IPS DF 4.7 (cell line): ENCODE data around the gene SMIM38.

Source experiments
- DNase-seq: peaks from one replicate; pipeline ENCODE4 v3.0.0-alpha.2; 2013; ENCODE audit warnings: low spot score; ENCODE audit errors: extremely low read depth

SMIM38 gene

DNA sequence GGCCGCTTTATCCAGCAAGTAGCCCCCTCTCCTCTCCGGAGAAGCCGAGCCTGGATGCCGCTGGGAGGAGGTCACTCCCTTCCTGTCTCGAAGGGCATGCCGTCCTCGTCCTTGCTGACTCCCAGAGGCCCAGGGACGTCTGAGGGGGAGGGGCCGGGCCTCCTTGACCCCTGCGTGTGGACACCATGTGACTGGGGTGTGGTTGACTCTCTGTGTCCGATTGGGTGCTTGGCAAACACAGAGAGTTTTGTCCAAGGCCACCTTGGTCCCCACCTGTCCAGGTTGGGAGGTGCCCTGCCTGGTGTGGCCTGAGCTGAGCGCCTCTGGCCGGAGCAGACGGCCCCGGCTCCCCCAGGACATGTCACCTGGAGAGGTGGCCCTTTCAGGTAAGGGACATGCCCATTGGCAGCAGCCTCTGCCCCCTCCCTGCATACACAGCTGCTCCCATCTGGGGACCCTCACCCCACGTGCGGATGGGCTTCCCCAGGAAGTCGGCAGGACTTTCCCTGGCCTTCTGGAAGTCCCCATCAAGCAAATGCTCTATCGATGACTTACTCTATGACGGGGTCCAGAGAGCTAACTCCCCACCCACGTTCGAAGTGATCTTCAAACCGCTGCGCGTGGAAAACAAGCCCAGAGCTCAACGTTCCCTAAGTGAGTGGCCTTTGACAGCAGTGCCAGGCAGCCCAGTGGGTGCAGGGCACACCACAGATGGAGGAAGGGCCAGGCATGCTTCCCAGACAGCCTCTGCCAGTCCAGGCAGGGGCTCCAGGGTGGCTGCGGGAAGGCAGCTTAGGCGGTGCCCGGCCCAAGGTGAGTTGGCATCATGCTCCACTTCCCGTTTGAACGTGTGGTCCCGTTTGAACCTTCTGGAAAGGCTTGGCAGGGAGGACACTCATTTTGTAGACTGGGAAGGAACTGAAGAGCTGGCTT lies at the start of gene SMIM38:
Gene SMIM38 (plus strand): TSS at position 634 of the 933 bp plus-strand sequence. CDS start 1,912 bp downstream, outside the sequence.
- DNase-seq: no peak

GRCh38 chr11:69106031-69106811 lies 49.5 kb upstream of the SMIM38 start:
- DNase-seq: no peak

DNA sequence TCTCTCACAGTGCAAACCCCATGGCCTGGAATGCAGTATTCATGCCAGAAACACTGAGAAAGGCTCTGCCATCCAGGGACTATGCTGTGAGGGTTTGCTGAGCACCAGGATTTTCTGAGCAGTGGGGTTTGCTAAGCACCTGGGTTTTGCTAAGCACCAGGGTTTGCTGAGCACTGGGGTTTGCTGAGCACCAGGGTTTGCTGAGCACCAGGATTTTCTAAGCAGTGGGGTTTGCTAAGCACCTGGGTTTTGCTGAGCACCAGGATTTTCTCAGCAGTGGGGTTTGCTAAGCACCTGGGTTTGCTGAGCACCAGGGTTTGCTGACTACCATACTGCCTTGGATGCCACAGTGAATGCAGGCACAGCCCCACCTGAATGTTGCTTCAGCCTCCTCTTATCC lies 48.3 kb upstream of the SMIM38 start:
- DNase-seq: no peak

DNA sequence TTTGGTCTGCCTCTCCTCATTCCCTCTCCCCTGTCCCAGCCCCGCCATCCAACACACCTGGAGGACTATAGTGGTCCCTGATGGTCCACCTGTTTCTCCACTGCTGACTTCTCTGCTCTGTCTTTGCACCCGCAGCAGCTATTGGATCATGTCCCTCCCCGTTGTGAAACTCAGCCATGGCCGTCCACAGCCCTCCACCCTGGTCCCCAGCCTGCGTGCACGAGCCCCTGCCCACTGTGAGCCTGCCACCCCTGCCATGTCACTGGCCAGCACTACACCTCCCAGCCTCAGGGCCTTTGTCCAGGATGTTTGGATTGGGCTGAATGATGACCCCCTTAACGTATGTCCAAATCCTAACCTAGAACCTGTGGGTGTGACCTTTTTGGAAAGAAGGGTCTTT lies 47.7 kb upstream of the SMIM38 start:
- DNase-seq: no peak

GRCh38 chr11:69108559-69108958 lies 47.2 kb upstream of the SMIM38 start:
- no peak for DNase-seq

- no peak for DNase-seq
Observed at GRCh38 chr11:69109101-69109500, 46.6 kb upstream of the SMIM38 start.

GRCh38 chr11:69110451-69110850 lies 45.3 kb upstream of the SMIM38 start:
- no peak for DNase-seq

DNA sequence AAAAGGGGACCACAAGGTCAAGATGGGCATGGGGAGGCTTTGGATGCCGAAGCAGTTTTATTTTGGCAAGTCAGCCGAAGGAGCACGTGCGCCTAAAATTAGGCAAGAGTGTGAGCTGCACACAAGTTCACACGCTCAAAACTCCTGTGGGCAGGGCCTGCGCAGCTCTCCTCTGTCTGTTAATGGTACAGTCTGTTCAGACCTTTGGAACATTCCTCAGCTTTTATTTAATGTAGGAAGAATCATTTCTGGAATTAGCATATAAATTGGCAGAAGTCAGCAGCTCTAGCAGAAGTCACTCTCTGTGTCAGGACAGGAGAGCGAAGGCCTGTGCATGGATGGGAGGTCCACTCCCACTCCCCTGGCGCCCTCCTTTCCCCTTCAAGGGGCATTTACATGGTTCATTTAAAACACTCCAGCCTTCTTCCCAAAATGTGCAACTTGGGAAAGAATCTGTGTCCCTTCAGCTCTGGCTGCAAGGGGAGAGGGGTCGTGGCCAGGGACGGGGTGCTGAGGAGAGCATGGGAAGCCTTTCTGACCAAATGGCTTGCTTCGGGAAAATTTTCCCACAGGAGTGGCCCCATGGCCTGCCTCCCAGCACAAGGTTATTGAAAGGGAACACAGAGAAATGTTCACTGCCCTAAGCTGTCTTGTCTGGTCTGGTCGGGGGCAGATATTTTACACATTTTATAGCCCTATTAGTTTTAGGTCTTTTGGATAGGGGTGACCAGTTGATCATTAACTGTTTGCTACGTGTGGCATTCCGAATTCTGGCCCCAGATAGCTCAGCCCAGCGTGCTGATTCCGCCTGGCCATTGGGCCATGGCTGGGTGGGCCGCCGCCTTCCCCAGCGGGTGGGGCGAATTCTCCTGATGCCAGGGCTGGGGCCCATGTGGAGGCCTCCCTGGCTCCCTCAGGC lies 43.9 kb upstream of the SMIM38 start:
- no peak for DNase-seq

- no peak for DNase-seq
Observed at GRCh38 chr11:69113226-69113625, 42.5 kb upstream of the SMIM38 start.

DNA sequence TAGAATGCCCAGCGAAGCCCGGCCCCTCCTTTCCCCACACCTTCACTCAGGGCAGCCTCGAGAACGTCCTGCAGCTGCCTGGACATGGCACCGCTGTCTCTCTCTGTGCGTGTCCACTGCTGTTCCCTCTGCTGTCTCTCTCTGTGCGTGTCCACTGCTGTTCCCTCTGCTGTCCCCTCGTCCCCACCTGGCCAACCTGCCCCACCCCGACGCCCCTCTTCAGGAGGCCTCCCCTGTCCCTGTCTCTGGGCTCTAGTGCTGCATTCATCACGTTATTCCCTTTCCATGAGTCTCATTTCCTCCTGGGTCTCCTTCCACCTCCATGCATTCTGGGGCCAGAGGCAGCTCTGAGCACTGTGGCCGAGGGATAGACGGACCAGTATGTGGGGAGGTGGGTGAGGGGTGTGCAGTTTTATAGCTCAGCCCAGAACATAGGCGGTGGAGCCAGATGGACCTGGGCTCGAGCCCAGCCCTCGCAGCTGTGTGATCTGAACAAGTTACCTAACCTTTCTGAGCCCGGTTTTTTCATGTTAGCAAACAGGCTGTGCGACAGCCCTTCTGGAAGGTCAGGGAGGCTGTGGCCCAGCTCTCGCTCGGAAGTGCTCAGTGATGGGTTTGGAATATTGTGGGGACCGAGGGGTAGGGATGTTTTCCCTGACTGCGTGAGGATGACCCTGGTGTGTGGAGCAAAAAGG lies 41.9 kb upstream of the SMIM38 start:
- no peak for DNase-seq

- DNase-seq: no peak
Observed at GRCh38 chr11:69114362-69114761, 41.4 kb upstream of the SMIM38 start.

- no peak for DNase-seq
Observed at GRCh38 chr11:69114811-69115523, 40.8 kb upstream of the SMIM38 start.

DNA sequence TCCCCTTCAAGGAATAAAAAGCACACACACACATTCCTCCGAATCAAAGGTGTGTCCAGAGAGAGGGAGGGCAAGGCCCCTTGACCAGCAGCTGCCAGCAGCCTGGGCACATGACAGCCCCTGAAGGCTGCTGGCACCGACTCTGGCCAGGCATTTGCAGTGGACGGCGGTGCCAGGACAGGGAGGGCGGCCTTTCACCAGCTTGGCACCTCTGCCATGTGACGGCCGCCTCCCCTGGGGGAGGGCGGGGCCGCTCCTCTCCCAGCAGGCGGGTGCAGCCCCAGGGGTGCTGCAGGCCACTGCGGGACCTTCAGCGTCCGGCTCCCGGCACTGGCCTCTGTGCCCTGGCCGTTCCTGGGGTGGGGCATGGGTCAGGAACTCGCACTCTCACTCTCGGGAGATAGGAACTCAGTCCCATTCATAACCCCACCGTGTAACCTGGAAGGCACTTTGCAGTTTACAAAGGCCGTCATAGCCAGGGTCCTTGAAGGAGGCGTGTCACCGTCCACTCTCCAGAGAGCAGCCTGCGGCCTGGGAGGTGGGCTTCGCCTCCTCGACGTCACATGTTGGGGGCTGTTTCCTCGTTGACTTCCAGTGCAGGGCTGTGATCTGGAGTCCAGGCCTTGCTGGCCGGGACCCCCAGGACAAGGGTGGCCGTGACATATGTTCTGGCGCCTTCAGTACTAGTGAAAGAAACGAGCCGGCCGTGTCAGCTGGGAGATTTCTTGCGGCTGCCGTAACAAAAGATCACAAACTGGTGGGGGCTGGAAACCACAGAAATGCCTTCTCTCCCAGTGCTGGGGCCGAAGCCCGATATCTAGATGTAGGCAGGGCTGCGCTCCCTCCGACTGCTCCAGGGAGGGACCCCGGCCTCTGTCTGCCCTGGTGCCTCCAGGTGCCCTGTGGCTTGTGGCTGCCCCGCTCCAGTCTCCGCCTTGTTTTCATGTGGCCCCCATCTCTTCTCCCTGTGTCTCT lies 39.9 kb upstream of the SMIM38 start:
- DNase-seq: no peak

GRCh38 chr11:69116671-69117070 lies 39.1 kb upstream of the SMIM38 start:
- no peak for DNase-seq

DNA sequence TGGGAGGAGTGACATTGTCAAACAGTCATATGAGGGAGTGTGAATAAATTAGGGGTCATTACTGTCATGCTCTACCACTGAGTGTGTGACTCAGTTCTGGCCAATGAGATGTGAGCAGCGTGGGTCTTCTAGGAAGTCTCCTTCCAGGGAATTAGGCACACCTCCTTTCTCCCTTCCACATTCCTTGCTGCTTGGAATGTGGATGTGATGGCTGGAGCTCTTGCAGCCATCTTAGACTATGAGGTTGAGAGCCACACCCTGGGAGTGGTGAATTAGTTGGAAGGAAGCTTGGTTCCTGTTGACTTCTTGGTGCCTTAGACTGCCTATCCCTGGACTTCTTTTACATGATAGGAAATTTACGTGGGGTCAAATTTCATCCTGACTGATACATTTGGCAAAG lies 36.5 kb upstream of the SMIM38 start:
- DNase-seq: no peak

GRCh38 chr11:69120096-69120875 lies 35.4 kb upstream of the SMIM38 start:
- no peak for DNase-seq

DNA sequence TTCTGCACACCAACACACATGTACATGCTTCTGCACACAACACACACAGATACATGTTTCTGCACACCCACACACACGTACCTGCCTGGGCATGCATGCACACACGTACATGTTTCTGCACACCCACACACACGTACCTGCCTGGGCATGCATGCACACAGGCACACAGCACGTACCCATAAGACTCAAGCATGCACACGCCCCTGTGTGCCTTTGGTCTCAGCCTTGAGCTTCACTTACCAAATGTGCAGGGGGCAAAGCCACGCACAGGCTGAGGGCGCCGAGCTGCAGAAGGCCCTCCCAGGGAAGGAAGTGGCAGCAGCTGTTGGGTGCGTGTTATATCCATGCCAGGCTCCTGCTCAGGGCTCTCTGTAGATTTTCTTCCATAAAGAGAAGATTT lies 34.7 kb upstream of the SMIM38 start:
- no peak for DNase-seq
